Dedifferentiated amniotic fluid mesenchymal stem cell (primary cell): ENCODE results near the gene CCR8.

Source experiments
- DNase-seq: peaks from one replicate; pipeline ENCODE4 v3.0.0-alpha.2; 2016; ENCODE audit errors: extremely low spot score

Gene CCR8

DNA sequence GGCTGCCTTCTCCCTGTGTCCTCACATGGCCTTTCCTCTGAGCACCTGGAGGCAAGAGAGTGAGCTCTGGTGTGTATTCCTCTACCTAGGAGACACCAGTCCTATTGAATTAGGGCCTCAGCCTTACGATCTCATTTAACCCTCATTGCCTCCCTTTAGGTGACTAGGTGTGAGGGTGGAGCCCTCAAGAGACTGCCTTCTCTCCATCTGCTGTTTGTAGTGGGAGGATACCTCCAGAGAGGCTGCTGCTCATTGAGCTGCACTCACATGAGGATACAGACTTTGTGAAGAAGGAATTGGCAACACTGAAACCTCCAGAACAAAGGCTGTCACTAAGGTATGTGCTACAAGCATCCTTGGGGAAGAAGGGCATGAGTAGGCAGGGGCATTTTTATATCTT is at the start of gene CCR8:
TSS of gene CCR8 (plus strand) at position 217 of the 400 bp plus-strand sequence. CDS start 2,623 bp downstream, outside the sequence.
- no peak for DNase-seq

DNA sequence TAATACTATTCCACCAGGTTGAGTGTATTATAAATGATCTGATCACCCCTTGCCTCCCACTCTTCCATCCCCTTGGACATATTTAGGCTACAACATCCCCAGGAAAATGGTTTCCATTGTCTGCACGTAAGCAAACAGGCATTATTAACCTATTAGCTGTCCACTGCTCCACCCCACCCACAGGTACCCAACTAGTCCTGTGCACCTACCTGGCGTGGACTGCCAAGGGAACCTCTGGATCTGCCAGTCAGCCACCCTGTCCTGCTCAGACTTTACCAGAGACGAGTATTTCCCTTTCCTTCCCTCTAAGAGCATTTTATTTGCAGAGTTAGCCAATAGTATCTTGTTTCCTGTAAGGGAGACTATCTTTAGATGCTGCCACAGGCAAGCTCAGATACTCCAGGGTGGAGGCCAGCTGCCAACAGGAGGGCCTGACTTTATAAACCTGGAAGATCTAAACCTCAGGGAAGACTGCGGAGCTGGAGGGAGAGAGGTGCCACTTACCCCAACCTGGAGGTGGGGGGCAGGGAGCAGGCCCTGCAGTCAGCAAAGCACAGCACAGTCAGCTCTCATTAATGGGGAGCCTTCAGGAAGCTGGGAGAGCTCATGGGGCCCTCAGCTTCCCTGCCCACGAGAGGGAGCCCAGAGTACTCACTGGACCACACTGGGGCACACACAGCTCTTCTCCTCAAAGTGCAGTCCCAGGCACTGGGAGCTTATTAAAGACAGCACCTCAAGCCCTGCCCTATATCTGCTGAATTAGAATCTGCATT is 49.6 kb upstream of the CCR8 start, which contains the start of gene CX3CR1:
TSS of gene CX3CR1 (minus strand) at position 292 of the 773 bp plus-strand sequence. CDS start 13,527 bp downstream, outside the sequence.
- no peak for DNase-seq

DNA sequence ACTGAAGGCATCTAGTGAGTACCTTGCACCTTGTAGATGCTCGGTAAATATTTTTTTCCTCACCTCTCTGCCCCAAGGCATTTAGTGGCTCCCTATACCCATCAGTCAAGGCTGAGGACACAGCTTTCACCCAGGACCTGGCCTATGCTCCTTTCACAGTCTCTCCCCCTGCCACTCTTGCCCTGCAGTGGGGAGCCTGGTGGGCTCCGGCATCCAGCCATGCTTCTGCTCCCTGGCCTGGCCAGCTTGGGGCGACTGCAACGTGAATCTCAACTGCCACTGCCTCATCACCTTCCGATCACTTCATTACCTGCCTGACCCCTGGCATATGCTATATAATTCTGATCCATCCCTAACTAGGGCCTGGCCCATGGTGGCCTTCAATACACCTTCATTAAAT is 48.9 kb upstream of the CCR8 start:
- no peak for DNase-seq

- DNase-seq = no peak
Observed at GRCh38 chr3:39281533-39281932, 48.0 kb upstream of the CCR8 start.

DNA sequence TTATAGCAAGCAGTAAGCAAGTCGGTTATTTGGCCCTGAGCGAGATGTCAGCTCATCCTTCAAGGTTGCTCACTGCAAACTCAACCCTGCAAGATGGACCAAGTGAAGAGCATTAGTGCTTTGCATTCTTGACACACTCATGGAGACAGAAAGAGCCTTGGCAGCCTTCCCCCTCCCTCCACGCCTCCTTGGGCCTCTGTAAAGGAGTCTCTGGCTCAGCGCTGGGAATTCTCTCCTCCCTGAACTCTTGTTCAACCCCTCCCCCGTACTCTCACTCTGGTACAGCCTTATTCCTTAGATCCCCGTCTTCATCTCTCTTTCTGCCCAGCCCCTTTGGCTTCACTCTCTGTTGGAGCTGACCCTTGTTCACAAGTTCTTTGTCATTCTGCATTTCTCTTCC is 47.5 kb upstream of the CCR8 start:
- no peak for DNase-seq

DNA sequence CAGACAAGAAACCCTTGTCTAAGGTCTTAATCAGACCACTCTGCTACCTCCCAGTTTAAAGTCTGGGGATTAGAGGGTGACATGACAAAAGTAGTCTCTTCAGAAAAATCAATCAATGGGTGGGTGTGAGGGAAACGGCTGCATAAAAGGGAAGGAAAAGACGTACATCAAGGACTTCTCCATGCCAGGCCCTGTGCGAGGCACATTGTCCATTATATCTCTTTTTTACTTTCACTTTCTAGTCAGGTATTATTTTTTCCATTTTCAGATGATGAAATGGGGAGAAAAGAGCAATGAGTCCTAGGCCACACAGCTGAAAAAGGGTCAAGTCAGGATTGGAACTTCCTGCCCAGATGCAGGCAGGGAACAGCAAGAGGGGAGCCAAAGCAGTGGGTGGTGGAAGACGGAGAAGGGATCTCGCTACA is 45.0 kb upstream of the CCR8 start:
- DNase-seq = no peak

- no peak for DNase-seq
Observed at GRCh38 chr3:39285332-39285731, 44.2 kb upstream of the CCR8 start.

GRCh38 chr3:39286771-39287170 is 42.7 kb upstream of the CCR8 start:
- DNase-seq = no peak

GRCh38 chr3:39287216-39288164 is 42.0 kb upstream of the CCR8 start:
- no peak for DNase-seq

DNA sequence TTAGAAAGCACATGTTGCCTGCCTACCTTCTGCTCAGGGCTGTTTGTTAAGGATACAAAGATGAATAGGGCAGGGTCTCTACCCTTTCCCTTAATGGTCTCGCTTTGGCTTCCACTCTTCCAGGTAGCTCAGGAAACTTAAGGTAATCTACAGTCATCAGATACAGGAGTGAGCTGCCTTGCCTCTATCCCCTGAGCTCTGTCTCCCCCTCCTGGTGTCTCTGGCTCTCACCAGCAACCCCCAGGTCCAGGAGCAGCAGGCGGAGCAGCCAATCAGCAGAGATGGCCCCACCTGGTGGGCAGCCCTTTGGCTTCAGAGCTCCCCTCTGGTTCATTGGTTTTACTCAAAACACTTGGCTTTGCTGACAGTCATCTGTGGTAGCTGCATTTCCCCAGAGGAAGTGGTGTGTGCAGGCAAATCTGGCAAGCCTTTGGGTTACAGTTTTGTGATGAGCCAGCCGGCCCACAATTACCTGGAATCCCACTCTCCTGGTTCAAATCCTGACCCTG is 41.2 kb upstream of the CCR8 start:
- peak; percentile 40 for DNase-seq

- no peak for DNase-seq
Observed at GRCh38 chr3:39289107-39289506, 40.4 kb upstream of the CCR8 start.

- no peak for DNase-seq
Observed at GRCh38 chr3:39290255-39290654, 39.3 kb upstream of the CCR8 start.

DNA sequence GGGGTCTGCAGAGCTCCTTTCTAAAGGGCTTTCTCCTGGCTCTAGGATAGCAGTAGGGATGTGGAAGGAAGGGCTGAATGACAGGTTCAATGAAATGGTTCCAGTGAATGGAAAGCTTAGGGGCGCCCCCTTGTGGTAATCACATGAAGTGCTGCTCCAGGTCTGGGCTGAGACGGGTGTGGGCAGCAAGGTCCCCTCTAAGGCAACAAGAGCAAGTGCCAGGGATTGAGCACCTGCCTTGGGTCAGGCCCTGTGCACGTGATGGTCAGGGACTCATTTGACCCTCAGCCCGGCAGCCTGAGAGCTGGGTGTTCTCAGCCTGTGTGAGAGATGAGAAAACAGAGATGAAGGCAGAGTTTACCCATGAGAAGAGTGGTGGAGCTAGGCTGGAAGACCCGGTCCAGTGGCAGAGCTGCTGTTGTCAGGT is 37.6 kb upstream of the CCR8 start:
- peak; percentile 47 for DNase-seq

- no peak for DNase-seq
Observed at GRCh38 chr3:39292961-39293360, 36.5 kb upstream of the CCR8 start.

DNA sequence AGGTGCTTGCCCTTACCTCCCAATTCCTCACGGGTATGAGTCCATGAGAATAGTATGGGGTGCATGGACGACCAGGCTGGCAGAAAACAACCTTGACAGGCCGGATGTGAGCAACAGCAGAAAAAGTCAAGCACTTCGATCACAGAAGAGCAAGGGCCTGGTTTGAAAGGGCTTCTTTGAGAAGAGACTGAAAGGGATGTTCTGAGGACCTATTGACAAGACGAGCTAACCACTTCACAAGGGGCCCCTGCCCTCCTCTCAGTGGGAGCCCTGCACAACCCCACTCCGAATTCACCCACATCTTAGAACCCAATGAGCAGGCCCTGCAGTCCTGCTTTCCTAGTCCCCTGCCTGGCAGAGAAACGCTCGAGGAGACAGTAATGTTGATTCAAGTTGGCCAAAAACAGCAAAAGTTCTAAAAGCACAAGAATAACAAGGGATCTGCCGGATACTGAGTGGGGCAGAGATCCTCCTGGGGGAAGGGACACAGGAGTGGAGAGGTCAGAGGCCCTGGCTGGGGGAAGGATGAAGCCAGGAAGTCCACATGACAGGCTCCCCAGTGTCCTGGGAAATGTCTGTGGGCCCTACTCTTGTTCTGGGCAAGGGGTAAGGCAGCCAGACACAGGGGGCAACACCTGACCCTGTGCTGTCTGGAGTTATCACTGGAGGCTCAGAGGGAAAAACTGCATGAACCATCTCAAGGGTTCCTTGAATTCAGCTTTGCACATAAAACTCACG is 34.9 kb upstream of the CCR8 start:
- no peak for DNase-seq

GRCh38 chr3:39295184-39295775 is 34.2 kb upstream of the CCR8 start:
- no peak for DNase-seq

GRCh38 chr3:39296197-39297077 is 33.1 kb upstream of the CCR8 start:
- DNase-seq = no peak

DNA sequence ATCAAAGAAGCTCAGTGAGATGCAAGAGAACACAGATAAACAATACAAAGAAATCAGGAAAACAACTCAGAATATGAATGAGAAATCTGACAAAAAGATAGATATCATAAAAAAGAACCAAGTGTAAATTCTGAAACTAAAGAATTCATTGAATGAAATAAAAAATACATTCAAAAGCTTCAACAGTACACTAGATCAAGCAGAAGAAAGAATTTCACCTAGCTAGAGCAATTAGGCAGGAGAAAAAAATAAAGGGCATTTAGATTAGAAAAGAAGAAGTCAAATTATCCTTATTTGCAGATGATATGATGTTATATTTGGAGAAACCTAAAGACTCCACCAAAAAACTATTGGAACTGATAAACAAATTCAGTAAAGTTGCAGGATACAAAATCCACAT is 30.2 kb upstream of the CCR8 start:
- no peak for DNase-seq

DNA sequence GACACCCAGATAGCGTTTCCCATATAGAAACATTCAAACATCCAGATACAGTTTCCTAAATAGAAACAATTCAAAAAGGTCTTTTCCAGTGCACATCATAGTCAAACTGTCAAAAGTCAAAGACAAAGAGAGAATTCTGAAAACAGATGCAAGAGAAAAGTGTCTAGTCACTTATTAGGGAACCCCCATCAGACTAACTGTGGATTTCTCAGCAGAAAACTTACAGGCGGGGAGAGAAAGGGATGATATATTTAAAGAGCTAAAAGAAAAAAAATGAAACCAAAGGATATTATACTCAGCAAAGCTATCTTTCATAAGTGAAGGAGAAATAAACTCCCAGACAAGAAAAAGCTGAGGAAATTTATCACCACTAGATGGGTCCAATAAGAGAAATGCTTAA is 27.3 kb upstream of the CCR8 start:
- no peak for DNase-seq

- DNase-seq = no peak
Observed at GRCh38 chr3:39313289-39313688, 16.2 kb upstream of the CCR8 start.
